CD14-positive monocyte (primary cell): ENCODE data around the gene CYTH4. TPM values are rescaled to one million over a fixed set of nuclear protein-coding genes. Genes with fewer than 3 reads are reported as not detected.

ENCODE experiments used
- DNase-seq, 3 donors: peaks; one replicate each; pipeline ENCODE4 v3.0.0-alpha.2; 2011 to 2022
- H2AFZ ChIP-seq: 2 replicates; pipeline ENCODE4 v1.6.0; 2012; ENCODE audit warnings: mild to moderate bottlenecking, low read depth, low read length, inconsistent platforms; ENCODE audit not compliant: insufficient read depth, poor library complexity, severe bottlenecking
- H3K27ac ChIP-seq, 2 donors: 1 replicate in 1 of 2; 2 replicates in 1 of 2; pipeline ENCODE4 v1.5.1; 2012 to 2013; ENCODE audit warnings: low read length in 2 of 2, control low read depth in 1 of 2, inconsistent platforms in 1 of 2, low read depth in 1 of 2, mild to moderate bottlenecking in 1 of 2
- H3K27me3 ChIP-seq, 2 donors: one replicate each; pipeline versions ENCODE4 v1.6.0 to v1.6.1; 2011 to 2013; ENCODE audit warnings: low read length in 2 of 2; ENCODE audit not compliant: control insufficient read depth in 2 of 2, insufficient read depth in 2 of 2
- H3K36me3 ChIP-seq, 2 donors: replicated peaks in 1 of 2; 1 replicate in 1 of 2; 2 replicates in 1 of 2; pipeline versions ENCODE4 v1.5.1 to v1.6.1; 2012 to 2013; ENCODE audit warnings: low read length in 2 of 2, control low read depth in 1 of 2, inconsistent platforms in 1 of 2, mild to moderate bottlenecking in 1 of 2; ENCODE audit not compliant: insufficient read depth in 2 of 2, control insufficient read depth in 1 of 2
- H3K4me1 ChIP-seq, 2 donors: 1 replicate in 1 of 2; 2 replicates in 1 of 2; pipeline versions ENCODE4 v1.5.1 to v1.6.1; 2012 to 2013; ENCODE audit warnings: low read length in 2 of 2, control low read depth in 1 of 2, inconsistent platforms in 1 of 2, mild to moderate bottlenecking in 1 of 2, moderate library complexity in 1 of 2; ENCODE audit not compliant: insufficient read depth in 2 of 2, control insufficient read depth in 1 of 2
- H3K4me2 ChIP-seq: replicated peaks from 2 replicates; pipeline ENCODE3; 2012; ENCODE audit warnings: low read length, moderate library complexity, mild to moderate bottlenecking; ENCODE audit not compliant: poor library complexity, severe bottlenecking; ENCODE audit errors: extremely low read depth
- H3K4me3 ChIP-seq, 3 experiments: fragments of 200-600 bp in 1 of 3; sonication (generic) in 1 of 3; replicated peaks in 1 of 3; 1 replicate in 2 of 3; 2 replicates in 1 of 3; pipeline ENCODE4 v1.5.1; 2011 to 2013; ENCODE audit warnings: low read length in 3 of 3, mild to moderate bottlenecking in 3 of 3, control low read depth in 2 of 3, low read depth in 2 of 3, inconsistent platforms in 1 of 3, moderate library complexity in 1 of 3
- H3K79me2 ChIP-seq: 2 replicates; pipeline ENCODE4 v1.6.0; 2012; ENCODE audit warnings: mild to moderate bottlenecking, control low read depth, inconsistent platforms, low read length, moderate library complexity; ENCODE audit not compliant: insufficient read depth
- H3K9ac ChIP-seq: 2 replicates; pipeline ENCODE4 v1.6.0; 2017; ENCODE audit warnings: low read length, mild to moderate bottlenecking; ENCODE audit not compliant: insufficient read depth, poor library complexity, severe bottlenecking
- H3K9me3 ChIP-seq, 2 donors: replicated peaks in 1 of 2; 1 replicate in 1 of 2; 2 replicates in 1 of 2; pipeline versions ENCODE4 v1.5.1 to v1.6.1; 2012 to 2013; ENCODE audit warnings: low read length in 2 of 2, control low read depth in 1 of 2; ENCODE audit not compliant: control insufficient read depth in 1 of 2, insufficient read depth in 1 of 2
- H4K20me1 ChIP-seq: 2 replicates; pipeline ENCODE4 v1.6.0; 2012; ENCODE audit warnings: mild to moderate bottlenecking, low read length, control low read depth, moderate library complexity; ENCODE audit not compliant: insufficient read depth
- H3K27ac Mint-ChIP-seq, 7 donors: one replicate each; pipeline ENCODE4 v1.8.0; 2020; ENCODE audit warnings: mild to moderate bottlenecking in 7 of 7, mixed read lengths in 7 of 7, moderate library complexity in 6 of 7, inconsistent platforms in 2 of 7
- H3K27me3 Mint-ChIP-seq, 3 donors: one replicate each; pipeline ENCODE4 v1.8.0; 2021 to 2022; ENCODE audit warnings: low read depth in 3 of 3, mild to moderate bottlenecking in 3 of 3, mixed read lengths in 3 of 3, moderate library complexity in 3 of 3, inconsistent platforms in 1 of 3
- H3K36me3 Mint-ChIP-seq, 2 donors: one replicate each; pipeline ENCODE4 v1.8.0; 2020; ENCODE audit warnings: mixed read lengths in 2 of 2, inconsistent platforms in 1 of 2, mild to moderate bottlenecking in 1 of 2
- H3K4me1 Mint-ChIP-seq: one replicate; pipeline ENCODE4 v1.8.0; 2020; ENCODE audit warnings: mild to moderate bottlenecking, mixed read lengths
- H3K4me3 Mint-ChIP-seq, 2 donors: one replicate each; pipeline ENCODE4 v1.8.0; 2020; ENCODE audit warnings: mild to moderate bottlenecking in 2 of 2, mixed read lengths in 2 of 2, moderate library complexity in 1 of 2
- H3K9me3 Mint-ChIP-seq, 7 donors: one replicate each; pipeline ENCODE4 v1.8.0; 2020 to 2022; ENCODE audit warnings: mixed read lengths in 7 of 7, mild to moderate bottlenecking in 6 of 7, moderate library complexity in 6 of 7, inconsistent platforms in 2 of 7
- WGBS: methylation state at CpG from one replicate; pipeline ENCODE4 v1.1.5; 2013; ENCODE audit warnings: missing lambda C conversion rate; ENCODE audit not compliant: insufficient coverage; 5-methylcytosine and 5-hydroxymethylcytosine counted together
- intact Hi-C, 2 donors: fragments of 100-400 bp; cut with micrococcal nuclease; formaldehyde crosslinking; loops; one replicate each; pipeline versions ENCODE4 v1.15.0 to v1.15.1; 2023
- polyA plus RNA-seq, 3 donors: library from polyadenylated mRNA; depleted of rRNA in 1 of 3; unstranded in 2 of 3; stranded (reverse) in 1 of 3; fragments of 300-500 nt in 2 of 3; fragments of >200 nt in 1 of 3; fragmentation: Illumina TruSeq in 2 of 3; gene quantifications; 1 replicate in 2 of 3; 2 replicates in 1 of 3; pipeline ENCODE4 v1.2.3, GENCODE V29; 2012 to 2021
- TF ChIP-seq, protein P1 (sequence below): fragments of 200-600 bp; IDR thresholded peaks from one replicate; pipeline ENCODE4 v1.8.0; 2022; ENCODE audit warnings: antibody characterized with exemption, mild to moderate bottlenecking

CYTH4 gene
- polyA plus RNA-seq, 3 donors = 51.0 to 254 (median 70.0) TPM

DNA sequence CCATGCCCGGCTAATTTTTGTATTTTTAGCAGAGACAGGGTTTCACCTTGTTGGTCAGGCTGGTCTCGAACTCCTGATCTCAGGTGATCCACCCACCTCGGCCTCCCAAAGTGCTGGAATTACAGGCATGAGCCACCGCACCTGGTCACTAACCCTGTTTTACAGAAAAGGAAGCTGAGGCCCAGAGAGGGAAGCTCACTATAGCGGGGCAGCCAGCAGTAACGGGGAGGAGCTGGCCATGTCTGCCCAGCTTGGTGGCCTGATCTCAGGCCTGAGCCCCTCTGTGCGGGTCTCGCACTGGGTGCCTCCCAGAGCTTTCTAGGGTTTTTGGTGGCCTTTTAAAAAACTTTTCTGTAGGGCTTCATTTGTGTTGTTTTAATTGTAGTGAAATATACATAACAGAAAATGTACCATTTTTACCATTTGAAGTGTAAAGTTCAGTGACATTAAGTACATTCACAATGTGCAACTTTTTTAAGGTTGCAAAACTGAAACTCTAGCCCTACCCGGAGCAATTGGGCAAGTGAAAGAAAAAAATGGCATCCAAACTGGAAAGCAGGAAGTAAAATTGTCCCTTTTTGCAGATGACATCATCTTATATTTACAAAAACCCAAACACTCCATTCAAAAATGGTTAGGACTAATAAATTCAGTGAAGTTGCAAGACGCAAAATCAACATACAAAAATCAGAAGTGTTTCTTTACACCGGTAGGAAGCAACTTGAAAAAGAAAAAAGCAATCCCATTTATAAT, 14.5 kb upstream of the CYTH4 start:
- DNase-seq = peak; percentile 76 to 86 (median 85)
- H2AFZ ChIP-seq = no peak overlapping the region
- intact Hi-C loops = loop anchor here in 1 of 2 donors (2.0 to 5.0 kb wide), 3 partner anchors 17 to 189 kb away; no protein-coding TSS in a partner anchor
- Mint-ChIP-seq H3K9me3 (peaks cover 12 to 18% (median 14%) of the 10 kb centered on the region in 7 donors), H3K27ac (peak overlapping the region; percentile 95 to 98 (median 97)), H3K36me3 (peaks cover 2 to 4% of the 10 kb centered on the region in 2 donors), H3K27me3 (peaks cover 2 to 10% (median 3%) of the 10 kb centered on the region in 3 donors), H3K4me3 (peak overlapping the region; percentile 77 to 87), H3K4me1 (peaks cover 62% of the 10 kb centered on the region)
- H3K79me2 ChIP-seq = no peaks in the 10 kb centered on the region
- H3K36me3 ChIP-seq = no peaks in the 10 kb centered on the region
- peak overlapping the region; percentile 89 to 94 for H3K27ac ChIP-seq
- no peaks in the 10 kb centered on the region for H3K27me3 ChIP-seq
- peaks cover 63 to 65% of the 10 kb centered on the region in 2 donors for H3K4me1 ChIP-seq
- peaks cover 13 to 14% of the 10 kb centered on the region in 2 donors for H3K9me3 ChIP-seq
- WGBS = 38% methylated on average over 5 of the region's 11 CpGs
- H3K4me3 ChIP-seq = peak overlapping the region in 2 of 3 experiments; percentile 57 to 82
- TF ChIP-seq, protein P1, sequence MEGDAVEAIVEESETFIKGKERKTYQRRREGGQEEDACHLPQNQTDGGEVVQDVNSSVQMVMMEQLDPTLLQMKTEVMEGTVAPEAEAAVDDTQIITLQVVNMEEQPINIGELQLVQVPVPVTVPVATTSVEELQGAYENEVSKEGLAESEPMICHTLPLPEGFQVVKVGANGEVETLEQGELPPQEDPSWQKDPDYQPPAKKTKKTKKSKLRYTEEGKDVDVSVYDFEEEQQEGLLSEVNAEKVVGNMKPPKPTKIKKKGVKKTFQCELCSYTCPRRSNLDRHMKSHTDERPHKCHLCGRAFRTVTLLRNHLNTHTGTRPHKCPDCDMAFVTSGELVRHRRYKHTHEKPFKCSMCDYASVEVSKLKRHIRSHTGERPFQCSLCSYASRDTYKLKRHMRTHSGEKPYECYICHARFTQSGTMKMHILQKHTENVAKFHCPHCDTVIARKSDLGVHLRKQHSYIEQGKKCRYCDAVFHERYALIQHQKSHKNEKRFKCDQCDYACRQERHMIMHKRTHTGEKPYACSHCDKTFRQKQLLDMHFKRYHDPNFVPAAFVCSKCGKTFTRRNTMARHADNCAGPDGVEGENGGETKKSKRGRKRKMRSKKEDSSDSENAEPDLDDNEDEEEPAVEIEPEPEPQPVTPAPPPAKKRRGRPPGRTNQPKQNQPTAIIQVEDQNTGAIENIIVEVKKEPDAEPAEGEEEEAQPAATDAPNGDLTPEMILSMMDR = no peak
- H3K9ac ChIP-seq = peak overlapping the region; percentile 72
- H4K20me1 ChIP-seq = no peaks in the 10 kb centered on the region
- H3K4me2 ChIP-seq = peak overlapping the region; percentile 90

GRCh38 chr22:37269936-37270678, 12.2 kb upstream of the CYTH4 start:
- Histone ChIP-seq H3K27ac (peak overlapping the region in 1 of 2 donors; percentile 78), H3K4me3 (peak overlapping the region in 1 of 3 experiments; percentile 17), H3K36me3 (no peaks in the 10 kb centered on the region), H2AFZ (no peak overlapping the region), H3K27me3 (no peaks in the 10 kb centered on the region), H3K4me1 (peaks cover 85 to 88% of the 10 kb centered on the region in 2 donors), H3K4me2 (peak overlapping the region; percentile 30), H3K9me3 (no peaks in the 10 kb centered on the region), H3K9ac (no peak overlapping the region), H4K20me1 (no peaks in the 10 kb centered on the region), H3K79me2 (no peaks in the 10 kb centered on the region)
- TF ChIP-seq, protein P1 = no peak
- Mint-ChIP-seq H3K9me3 (peaks cover 0 to 4% (median 0%) of the 10 kb centered on the region in 7 donors), H3K36me3 (no peaks in the 10 kb centered on the region), H3K4me3 (no peak overlapping the region), H3K27me3 (peaks cover 0 to 6% (median 3%) of the 10 kb centered on the region in 3 donors), H3K27ac (peak overlapping the region; percentile 90 to 96 (median 95)), H3K4me1 (peaks cover 85% of the 10 kb centered on the region)
- peak in 2 of 3 donors; percentile 77 to 78 for DNase-seq
- intact Hi-C loops = loop anchor here in 1 of 2 donors (2.0 to 5.0 kb wide), 3 partner anchors 15 to 41 kb away; no protein-coding TSS in a partner anchor
- WGBS = 0% methylated on average over 2 of the region's 8 CpGs
